HepG2 (cell line): ENCODE measurements around the gene SH3D19.

ENCODE experiments used
- HMG20B ChIP-seq: conservative IDR thresholded peaks from 2 replicates; pipeline ENCODE4 v1.6.1; 2016; ENCODE audit warnings: missing genetic modification reagents, missing compliant biosample characterization
- RBFOX2 ChIP-seq: fragments of 200-400 bp; formaldehyde crosslinking; IDR thresholded peaks from 2 replicates; pipeline ENCODE4 v1.6.1; 2017; ENCODE audit warnings: low read depth, mild to moderate bottlenecking, low read length
- U2AF1 ChIP-seq: fragments of 200-400 bp; formaldehyde crosslinking; optimal IDR thresholded peaks from 2 replicates; pipeline ENCODE3; 2017; ENCODE audit warnings: mild to moderate bottlenecking, low read depth, low read length
- ZFP36L1 ChIP-seq: sonication (generic); formaldehyde crosslinking; IDR thresholded peaks from 2 replicates; pipeline ENCODE4 v1.8.0; 2022; ENCODE audit warnings: mild to moderate bottlenecking, missing genetic modification reagents, moderate library complexity

DNA sequence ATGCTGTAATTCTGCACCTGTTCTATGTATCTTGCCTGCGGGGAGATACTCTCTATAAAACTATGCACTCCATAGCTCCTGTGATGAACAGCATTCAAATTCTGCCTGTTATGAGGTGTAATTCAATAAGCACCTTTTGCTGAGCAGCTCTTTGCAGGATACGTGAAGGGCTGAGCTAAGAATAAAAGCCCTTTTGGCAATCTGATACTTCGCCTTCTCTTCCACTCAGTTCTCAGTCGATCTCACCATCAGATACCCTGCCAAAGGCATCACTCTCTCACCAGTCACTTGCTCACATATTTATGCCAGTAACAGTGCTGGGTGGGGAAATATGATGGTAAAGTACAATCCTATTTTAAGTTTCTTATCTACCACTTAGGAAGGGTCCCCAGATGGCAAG is 158.8 kb downstream of the SH3D19 start:
- TF ChIP-seq ZFP36L1 (CRISPR knock-in tag) = no peak
- TF ChIP-seq U2AF1 = no peak
- no peak for TF ChIP-seq HMG20B
- no peak for TF ChIP-seq RBFOX2
